Keratinocyte (primary cell): ENCODE results near the gene HIPK1. TPM values are rescaled to one million over a fixed set of nuclear protein-coding genes. Genes with fewer than 3 reads are reported as not detected.

Experiments used
- DNase-seq: peaks from one replicate; pipeline ENCODE4 v3.0.0-alpha.2; 2011; ENCODE audit warnings: low read depth, missing footprints, low spot score
- FAIRE-seq: peaks from 2 replicates; lab custom pipeline; 2011; peaks lifted over from hg19 to GRCh38; lab: Jason Lieb, UNC
- H2AFZ ChIP-seq: 2 replicates; pipeline ENCODE4 v1.6.0; 2012; ENCODE audit warnings: low read length, control low read depth, inconsistent platforms; ENCODE audit not compliant: control insufficient read depth
- H3K27ac ChIP-seq: 2 replicates; pipeline ENCODE4 v1.5.1; 2011; ENCODE audit warnings: low read length; ENCODE audit not compliant: control insufficient read depth, insufficient read depth
- H3K27me3 ChIP-seq: 3 replicates; pipeline ENCODE4 v1.6.0; 2011; ENCODE audit warnings: low read length; ENCODE audit not compliant: control insufficient read depth, insufficient read depth; ENCODE audit errors: extremely low read depth
- H3K36me3 ChIP-seq, 2 experiments: 2 replicates in 1 of 2; 3 replicates in 1 of 2; pipeline ENCODE4 v1.5.1; 2011; ENCODE audit warnings: low read length in 2 of 2, mild to moderate bottlenecking in 1 of 2; ENCODE audit not compliant: control insufficient read depth in 2 of 2, insufficient read depth in 2 of 2; ENCODE audit errors: extremely low read depth in 1 of 2
- H3K4me1 ChIP-seq: 3 replicates; pipeline ENCODE4 v1.5.1; 2011; ENCODE audit warnings: low read length; ENCODE audit not compliant: control insufficient read depth, insufficient read depth; ENCODE audit errors: extremely low read depth
- H3K4me2 ChIP-seq: 3 replicates; pipeline ENCODE4 v1.6.0; 2011; ENCODE audit warnings: low read depth, low read length; ENCODE audit not compliant: control insufficient read depth, insufficient read depth; ENCODE audit errors: extremely low read depth
- H3K4me3 ChIP-seq, 3 experiments: fragments of 200-600 bp in 1 of 3; sonication (generic) in 1 of 3; 2 replicates in 2 of 3; 3 replicates in 1 of 3; pipeline ENCODE4 v1.5.1; 2011 to 2016; ENCODE audit warnings: low read length in 3 of 3, mild to moderate bottlenecking in 3 of 3, control low read depth in 2 of 3, inconsistent platforms in 1 of 3, low read depth in 1 of 3, mixed read lengths in 1 of 3, mixed run types in 1 of 3, moderate library complexity in 1 of 3; ENCODE audit not compliant: control insufficient read depth in 2 of 3, insufficient read depth in 2 of 3; ENCODE audit errors: extremely low read depth in 1 of 3
- H3K79me2 ChIP-seq: 2 replicates; pipeline ENCODE4 v1.6.0; 2012; ENCODE audit warnings: low read length; ENCODE audit not compliant: control insufficient read depth, insufficient read depth
- H3K9ac ChIP-seq: 3 replicates; pipeline ENCODE4 v1.6.0; 2011; ENCODE audit warnings: low read length; ENCODE audit not compliant: control insufficient read depth, insufficient read depth; ENCODE audit errors: extremely low read depth
- H3K9me1 ChIP-seq: 3 replicates; pipeline ENCODE4 v1.6.0; 2011; ENCODE audit warnings: low read length; ENCODE audit not compliant: control insufficient read depth, insufficient read depth; ENCODE audit errors: extremely low read depth
- H3K9me3 ChIP-seq: 2 replicates; pipeline ENCODE4 v1.5.1; 2012; ENCODE audit warnings: low read depth, low read length; ENCODE audit not compliant: control insufficient read depth
- H4K20me1 ChIP-seq: 3 replicates; pipeline ENCODE4 v1.6.0; 2011; ENCODE audit warnings: low read length; ENCODE audit not compliant: control insufficient read depth, insufficient read depth; ENCODE audit errors: extremely low read depth
- CTCF ChIP-seq, 3 experiments: IDR thresholded peaks in 1 of 3; conservative IDR thresholded peaks in 1 of 3; optimal IDR thresholded peaks in 1 of 3; 2 replicates in 2 of 3; 3 replicates in 1 of 3; pipeline versions ENCODE3 to v1.5.1; 2011; ENCODE audit warnings: low read length in 3 of 3, mild to moderate bottlenecking in 3 of 3, moderate library complexity in 2 of 3, control low read depth in 1 of 3, inconsistent platforms in 1 of 3; ENCODE audit not compliant: insufficient read depth in 2 of 3; ENCODE audit errors: extremely low read depth in 1 of 3
- EZH2 ChIP-seq: IDR thresholded peaks from one replicate; pipeline ENCODE4 v1.6.1; 2012; ENCODE audit warnings: inconsistent platforms, mild to moderate bottlenecking, low read length, moderate library complexity
- dilution Hi-C: fragments of 300-500 bp; cut with MboI; formaldehyde crosslinking; loops from one replicate; pipeline ENCODE4 v1.7.0; 2020; ENCODE audit warnings: low sequenced_read_pairs; ENCODE audit not compliant: extremely low pct_ligation_motif_present
- polyA plus RNA-seq, 5 experiments: library from polyadenylated mRNA; depleted of rRNA in 3 of 5; stranded (reverse) in 3 of 5; stranded (forward) in 1 of 5; unstranded in 1 of 5; fragments of >200 nt; gene quantifications; 1 replicate in 1 of 5; 2 replicates in 3 of 5; 3 replicates in 1 of 5; pipeline versions ENCODE4 v1.2.1 to v1.2.3, GENCODE V29; 2011 to 2012; ENCODE audit warnings: missing spikeins in 2 of 5, low read depth in 1 of 5, low replicate concordance in 1 of 5

The HIPK1 gene
- polyA plus RNA-seq, 1 donor (not counting 4 experiments of a cell fraction or from before 2014, with no cell fraction given), result 19.9 TPM

- DNase-seq (no peak), FAIRE-seq (no peak)
- Histone ChIP-seq H3K9ac (no peak overlapping the region), H2AFZ (no peak overlapping the region), H3K4me3 (no peak overlapping the region), H4K20me1 (no peaks in the 10 kb centered on the region), H3K79me2 (no peaks in the 10 kb centered on the region), H3K27ac (no peak overlapping the region), H3K4me1 (no peaks in the 10 kb centered on the region), H3K9me3 (peaks cover 2% of the 10 kb centered on the region), H3K27me3 (peaks cover 11% of the 10 kb centered on the region), H3K4me2 (no peak overlapping the region), H3K36me3 (no peaks in the 10 kb centered on the region), H3K9me1 (no peaks in the 10 kb centered on the region)
- dilution Hi-C loops, result no loop called here
- TF ChIP-seq EZH2, result no peak
- TF ChIP-seq CTCF (optimal IDR thresholded peaks at IDR 0.05 in 1 of 3, IDR thresholded peaks at IDR 0.05 in 1 of 3, conservative IDR thresholded peaks at IDR 0.05 in 1 of 3; ENCODE audit: extremely low read depth in 1 of 3, insufficient read depth in 2 of 3, low read length in 3 of 3), result no peak
Measured at GRCh38 chr1:114000406-114000805, 71.3 kb downstream of the HIPK1 start.

GRCh38 chr1:114002492-114003239 is 73.5 kb downstream of the HIPK1 start:
- TF ChIP-seq CTCF (optimal IDR thresholded peaks at IDR 0.05 in 1 of 3, IDR thresholded peaks at IDR 0.05 in 1 of 3, conservative IDR thresholded peaks at IDR 0.05 in 1 of 3; ENCODE audit: extremely low read depth in 1 of 3, insufficient read depth in 2 of 3, low read length in 3 of 3), result no peak
- no peak for TF ChIP-seq EZH2
- FAIRE-seq (no peak), DNase-seq (no peak)
- Histone ChIP-seq H3K79me2 (no peaks in the 10 kb centered on the region), H3K4me1 (no peaks in the 10 kb centered on the region), H3K27ac (no peak overlapping the region), H3K9ac (no peak overlapping the region), H3K9me1 (no peaks in the 10 kb centered on the region), H4K20me1 (no peaks in the 10 kb centered on the region), H3K4me2 (no peak overlapping the region), H3K9me3 (no peaks in the 10 kb centered on the region), H3K36me3 (no peaks in the 10 kb centered on the region), H3K4me3 (no peak overlapping the region), H3K27me3 (peaks cover 11% of the 10 kb centered on the region), H2AFZ (no peak overlapping the region)
- dilution Hi-C loops, result no loop called here
